Immature natural killer cell (primary cell): ENCODE data around the gene KCNT1. TPM values are rescaled to one million over a fixed set of nuclear protein-coding genes. Genes with fewer than 3 reads are reported as not detected.

Source experiments
- DNase-seq, 3 donors: peaks; one replicate each; pipeline ENCODE4 v3.0.0; 2022; ENCODE audit warnings: mixed read lengths in 1 of 3
- H3K27ac Mint-ChIP-seq, 6 donors: one replicate each; pipeline ENCODE4 v1.8.0; 2020; ENCODE audit warnings: mixed read lengths in 6 of 6, mild to moderate bottlenecking in 5 of 6, inconsistent platforms in 4 of 6, moderate library complexity in 3 of 6
- H3K27me3 Mint-ChIP-seq, 3 donors: one replicate each; pipeline ENCODE4 v1.8.0; 2020 to 2021; ENCODE audit warnings: low read depth in 3 of 3, mild to moderate bottlenecking in 3 of 3, mixed read lengths in 3 of 3, moderate library complexity in 3 of 3, inconsistent platforms in 1 of 3
- H3K36me3 Mint-ChIP-seq, 3 donors: one replicate each; pipeline ENCODE4 v1.8.0; 2020; ENCODE audit warnings: mixed read lengths in 3 of 3, inconsistent platforms in 2 of 3, mild to moderate bottlenecking in 2 of 3
- H3K4me1 Mint-ChIP-seq, 2 donors: one replicate each; pipeline ENCODE4 v1.8.0; 2020; ENCODE audit warnings: inconsistent platforms in 2 of 2, mild to moderate bottlenecking in 2 of 2, mixed read lengths in 2 of 2, moderate library complexity in 1 of 2
- H3K4me3 Mint-ChIP-seq, 5 donors: one replicate each; pipeline ENCODE4 v1.8.0; 2020; ENCODE audit warnings: mild to moderate bottlenecking in 5 of 5, mixed read lengths in 5 of 5, inconsistent platforms in 3 of 5, moderate library complexity in 3 of 5
- H3K9me3 Mint-ChIP-seq, 6 donors: one replicate each; pipeline ENCODE4 v1.8.0; 2020; ENCODE audit warnings: mild to moderate bottlenecking in 6 of 6, mixed read lengths in 6 of 6, inconsistent platforms in 4 of 6, moderate library complexity in 3 of 6
- polyA plus RNA-seq, 3 donors: library from polyadenylated mRNA; unstranded; fragments of 300-500 nt; fragmentation: Illumina TruSeq; gene quantifications; one replicate each; pipeline ENCODE4 v1.2.3, GENCODE V29; 2021

The KCNT1 gene
- polyA plus RNA-seq, 3 donors from 2014 or later, result not detected

DNA sequence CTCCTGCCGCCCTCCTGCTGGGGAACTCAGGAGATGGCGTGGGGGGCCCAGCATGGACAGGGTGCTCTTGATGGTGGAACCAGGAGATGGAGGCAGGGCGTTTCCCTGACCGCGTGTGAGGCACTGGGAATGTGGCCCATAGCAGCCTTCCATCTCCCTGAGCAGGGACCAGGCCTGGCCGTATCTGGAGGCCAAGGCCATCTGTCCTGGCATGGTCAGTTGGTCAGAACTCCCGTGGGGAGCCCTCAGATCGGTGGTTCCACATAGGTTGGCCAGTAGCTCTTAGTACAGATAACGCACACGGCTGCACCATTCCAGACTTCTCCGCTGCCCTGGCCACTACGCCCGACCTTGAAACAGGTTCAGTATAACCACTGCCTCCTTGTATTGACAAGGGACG lies 77.6 kb downstream of the KCNT1 start:
- Mint-ChIP-seq H3K27ac (no peak overlapping the region), H3K27me3 (peaks cover 0 to 9% (median 6%) of the 10 kb centered on the region in 3 donors), H3K4me1 (peaks cover 8% of the 10 kb centered on the region in 2 donors), H3K4me3 (peak overlapping the region in 1 of 5 donors; percentile 41), H3K36me3 (no peaks in the 10 kb centered on the region), H3K9me3 (no peaks in the 10 kb centered on the region)
- DNase-seq, result no peak

DNA sequence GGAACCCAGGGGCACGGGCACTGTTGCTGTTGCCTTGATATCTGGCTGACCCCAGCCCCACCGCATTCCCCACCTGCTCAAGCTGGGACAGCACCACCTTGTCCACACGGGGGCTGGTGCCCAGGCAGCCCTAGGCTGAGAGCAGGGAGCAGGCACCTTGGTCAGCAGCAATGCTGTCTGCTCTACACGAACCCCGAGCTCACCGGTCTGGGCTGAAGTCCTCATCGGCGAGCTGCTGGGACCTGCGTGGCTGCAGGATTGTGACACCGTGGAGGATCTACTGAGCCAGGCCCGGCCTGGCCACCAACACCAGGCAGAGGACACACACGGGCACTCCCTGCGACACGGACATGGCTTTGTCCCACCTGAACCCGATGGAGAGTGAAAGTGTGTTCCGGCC lies 78.1 kb downstream of the KCNT1 start:
- Mint-ChIP-seq H3K27ac (no peak overlapping the region), H3K4me1 (peaks cover 8% of the 10 kb centered on the region in 2 donors), H3K9me3 (no peaks in the 10 kb centered on the region), H3K27me3 (peaks cover 0 to 9% (median 6%) of the 10 kb centered on the region in 3 donors), H3K36me3 (no peaks in the 10 kb centered on the region), H3K4me3 (no peak overlapping the region)
- DNase-seq, result no peak

DNA sequence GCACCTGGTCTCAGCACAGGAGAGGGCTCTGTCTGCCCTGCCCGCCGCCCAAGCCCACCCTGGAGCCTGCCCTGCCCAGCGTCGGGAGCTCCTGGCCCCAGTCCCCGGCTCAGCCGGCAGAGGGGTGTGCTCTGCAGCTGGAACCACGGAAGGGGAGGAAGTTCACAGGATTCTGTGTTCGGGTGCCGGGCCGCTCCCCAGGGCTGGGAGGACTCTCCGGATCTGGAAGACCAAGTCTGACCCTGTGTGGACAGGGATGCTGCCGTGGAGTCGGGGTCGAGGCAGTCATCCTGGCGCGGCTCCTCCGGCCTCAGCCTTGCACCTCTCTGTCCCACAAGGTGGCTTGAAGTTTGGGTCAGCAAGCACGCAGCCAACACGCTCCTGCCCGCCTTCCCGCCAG lies 78.6 kb downstream of the KCNT1 start:
- no peak overlapping the region for H3K4me3 Mint-ChIP-seq
- no peaks in the 10 kb centered on the region for H3K9me3 Mint-ChIP-seq
- DNase-seq, result no peak
- H3K27ac Mint-ChIP-seq, result no peak overlapping the region
- no peaks in the 10 kb centered on the region for H3K36me3 Mint-ChIP-seq
- peaks cover 0 to 9% (median 6%) of the 10 kb centered on the region in 3 donors for H3K27me3 Mint-ChIP-seq
- H3K4me1 Mint-ChIP-seq, result peaks cover 8% of the 10 kb centered on the region in 2 donors

DNA sequence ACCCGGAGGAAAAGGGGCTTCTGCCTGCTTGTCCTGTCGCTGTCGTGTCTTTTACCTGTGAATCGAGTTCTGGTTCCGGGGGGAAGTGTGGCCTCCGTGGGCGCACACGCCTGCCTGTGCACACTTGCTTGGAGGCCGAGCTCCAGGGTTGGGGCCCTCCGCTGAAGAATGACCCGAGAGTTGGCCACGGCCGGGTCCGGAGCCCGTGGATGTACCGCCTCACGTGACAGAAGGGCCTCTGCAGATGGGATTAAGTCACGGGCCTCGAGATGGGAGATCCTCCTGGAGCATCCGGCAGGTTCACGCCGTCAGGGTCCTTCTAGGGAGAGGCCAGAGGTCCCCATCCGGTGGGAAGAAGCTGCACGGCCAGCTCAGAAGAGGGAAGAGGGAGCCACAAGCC lies 81.0 kb downstream of the KCNT1 start:
- Mint-ChIP-seq H3K9me3 (no peaks in the 10 kb centered on the region), H3K4me3 (no peak overlapping the region), H3K36me3 (no peaks in the 10 kb centered on the region), H3K27ac (no peak overlapping the region), H3K27me3 (peaks cover 0 to 3% (median 2%) of the 10 kb centered on the region in 3 donors), H3K4me1 (peaks cover 0 to 1% of the 10 kb centered on the region in 2 donors)
- DNase-seq, result no peak

DNA sequence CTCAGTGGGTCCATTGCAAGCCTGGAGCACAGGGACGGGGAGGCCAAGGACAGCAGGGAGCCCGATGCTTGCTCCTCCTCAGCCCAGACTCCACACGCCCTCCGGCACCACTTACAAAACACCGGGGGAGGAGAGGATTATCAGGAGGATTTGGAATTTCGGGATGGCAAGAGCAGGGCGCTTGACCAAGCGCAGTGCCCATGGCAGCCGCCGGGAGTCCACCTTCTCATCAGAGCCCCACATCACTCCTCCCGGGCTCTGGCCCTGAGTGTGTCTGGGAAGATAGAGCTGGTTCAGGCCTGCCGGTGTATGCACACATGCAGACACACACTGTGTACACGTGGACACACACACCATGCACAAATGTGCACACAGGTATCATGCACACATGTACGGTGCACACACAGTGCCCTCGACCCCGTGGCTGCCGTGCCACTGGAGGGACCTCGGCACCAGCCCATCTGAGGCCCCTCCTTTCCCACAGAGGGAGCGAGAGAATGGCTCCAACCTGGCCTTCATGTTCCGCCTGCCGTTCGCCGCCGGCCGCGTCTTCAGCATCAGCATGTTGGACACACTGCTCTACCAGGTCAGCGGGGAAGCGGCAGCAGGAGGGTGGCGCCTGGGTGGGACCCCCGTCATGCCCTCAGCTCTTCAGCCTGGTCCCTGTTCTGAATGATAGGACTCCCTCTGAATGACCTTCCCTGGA lies 81.7 kb downstream of the KCNT1 start:
- Mint-ChIP-seq H3K4me3 (no peak overlapping the region), H3K9me3 (no peaks in the 10 kb centered on the region), H3K27ac (no peak overlapping the region), H3K27me3 (peaks cover 0 to 3% (median 2%) of the 10 kb centered on the region in 3 donors), H3K36me3 (no peaks in the 10 kb centered on the region), H3K4me1 (peaks cover 0 to 1% of the 10 kb centered on the region in 2 donors)
- no peak for DNase-seq

DNA sequence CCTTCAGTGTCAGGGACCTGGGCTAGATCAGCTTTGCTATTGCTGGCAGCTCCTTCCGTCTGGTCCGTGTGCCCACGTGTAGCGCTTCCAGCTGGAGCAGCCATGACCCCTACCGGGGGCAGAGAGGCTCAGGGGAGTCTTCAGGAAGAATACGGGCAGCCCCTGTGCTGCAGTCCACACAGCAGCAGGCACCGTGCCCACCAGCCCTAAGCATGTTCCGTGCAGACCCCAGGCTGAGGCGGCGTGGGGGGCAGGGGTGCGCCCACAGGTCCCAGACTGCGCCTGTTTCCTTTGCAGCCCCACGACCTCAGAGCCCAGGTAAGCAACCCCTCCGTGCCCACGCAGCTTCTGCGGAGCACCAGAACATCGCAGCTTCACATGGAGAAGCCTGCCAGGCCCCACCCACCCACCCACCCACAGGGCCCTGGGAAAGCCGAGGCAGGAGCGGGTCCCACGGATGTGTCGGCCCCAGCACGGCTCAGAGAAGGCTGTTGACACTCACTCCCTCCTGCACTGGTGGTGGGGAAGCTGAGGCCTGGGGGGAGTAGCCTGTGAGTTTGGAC lies 83.1 kb downstream of the KCNT1 start:
- H3K36me3 Mint-ChIP-seq, result no peaks in the 10 kb centered on the region
- no peaks in the 10 kb centered on the region for H3K9me3 Mint-ChIP-seq
- no peaks in the 10 kb centered on the region for H3K4me1 Mint-ChIP-seq
- H3K27ac Mint-ChIP-seq, result no peak overlapping the region
- H3K27me3 Mint-ChIP-seq, result peaks cover 0 to 3% (median 2%) of the 10 kb centered on the region in 3 donors
- no peak overlapping the region for H3K4me3 Mint-ChIP-seq
- DNase-seq, result no peak

DNA sequence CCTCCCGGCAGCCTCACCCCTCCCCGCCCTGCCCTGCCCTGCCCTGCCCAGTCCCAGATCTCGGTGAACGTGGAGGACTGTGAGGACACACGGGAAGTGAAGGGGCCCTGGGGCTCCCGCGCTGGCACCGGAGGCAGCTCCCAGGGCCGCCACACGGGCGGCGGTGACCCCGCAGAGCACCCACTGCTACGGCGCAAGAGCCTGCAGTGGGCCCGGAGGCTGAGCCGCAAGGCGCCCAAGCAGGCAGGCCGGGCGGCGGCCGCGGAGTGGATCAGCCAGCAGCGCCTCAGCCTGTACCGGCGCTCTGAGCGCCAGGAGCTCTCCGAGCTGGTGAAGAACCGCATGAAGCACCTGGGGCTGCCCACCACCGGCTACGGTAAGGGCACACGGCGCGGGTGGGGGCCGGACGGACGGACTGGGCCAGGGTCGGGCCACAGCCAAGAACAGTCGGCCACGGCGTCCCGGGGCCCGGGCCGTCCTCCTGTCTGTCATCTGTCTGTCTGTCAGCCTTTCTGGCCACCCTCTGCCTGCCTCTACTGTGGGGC lies 84.2 kb downstream of the KCNT1 start:
- peaks cover 0 to 3% (median 2%) of the 10 kb centered on the region in 3 donors for H3K27me3 Mint-ChIP-seq
- H3K9me3 Mint-ChIP-seq, result no peaks in the 10 kb centered on the region
- DNase-seq, result no peak
- H3K36me3 Mint-ChIP-seq, result no peaks in the 10 kb centered on the region
- H3K4me1 Mint-ChIP-seq, result no peaks in the 10 kb centered on the region
- no peak overlapping the region for H3K4me3 Mint-ChIP-seq
- H3K27ac Mint-ChIP-seq, result no peak overlapping the region

DNA sequence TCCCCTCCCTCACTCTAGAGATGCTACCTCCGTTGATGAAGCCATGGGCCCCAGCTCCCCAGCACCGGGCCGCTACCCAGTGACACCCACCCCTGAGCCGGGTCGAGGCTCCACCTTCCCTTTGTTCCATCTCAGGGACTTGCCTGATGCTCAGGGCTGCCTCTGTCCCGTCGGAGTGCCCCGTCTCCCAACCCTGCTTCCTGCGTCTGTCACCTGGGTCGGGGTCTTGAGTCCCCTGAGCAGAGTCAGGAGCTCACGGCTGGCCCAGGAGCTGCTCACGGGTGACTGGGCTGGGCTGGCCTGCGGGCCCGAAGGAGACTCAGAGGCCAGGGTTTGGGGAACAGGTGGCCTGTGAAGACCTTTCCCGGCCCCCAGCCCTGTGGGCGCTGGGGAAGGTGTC lies 85.3 kb downstream of the KCNT1 start:
- no peak for DNase-seq
- peaks cover 0 to 3% (median 2%) of the 10 kb centered on the region in 3 donors for H3K27me3 Mint-ChIP-seq
- H3K4me1 Mint-ChIP-seq, result no peaks in the 10 kb centered on the region
- no peaks in the 10 kb centered on the region for H3K36me3 Mint-ChIP-seq
- no peak overlapping the region for H3K4me3 Mint-ChIP-seq
- no peak overlapping the region for H3K27ac Mint-ChIP-seq
- no peaks in the 10 kb centered on the region for H3K9me3 Mint-ChIP-seq

DNA sequence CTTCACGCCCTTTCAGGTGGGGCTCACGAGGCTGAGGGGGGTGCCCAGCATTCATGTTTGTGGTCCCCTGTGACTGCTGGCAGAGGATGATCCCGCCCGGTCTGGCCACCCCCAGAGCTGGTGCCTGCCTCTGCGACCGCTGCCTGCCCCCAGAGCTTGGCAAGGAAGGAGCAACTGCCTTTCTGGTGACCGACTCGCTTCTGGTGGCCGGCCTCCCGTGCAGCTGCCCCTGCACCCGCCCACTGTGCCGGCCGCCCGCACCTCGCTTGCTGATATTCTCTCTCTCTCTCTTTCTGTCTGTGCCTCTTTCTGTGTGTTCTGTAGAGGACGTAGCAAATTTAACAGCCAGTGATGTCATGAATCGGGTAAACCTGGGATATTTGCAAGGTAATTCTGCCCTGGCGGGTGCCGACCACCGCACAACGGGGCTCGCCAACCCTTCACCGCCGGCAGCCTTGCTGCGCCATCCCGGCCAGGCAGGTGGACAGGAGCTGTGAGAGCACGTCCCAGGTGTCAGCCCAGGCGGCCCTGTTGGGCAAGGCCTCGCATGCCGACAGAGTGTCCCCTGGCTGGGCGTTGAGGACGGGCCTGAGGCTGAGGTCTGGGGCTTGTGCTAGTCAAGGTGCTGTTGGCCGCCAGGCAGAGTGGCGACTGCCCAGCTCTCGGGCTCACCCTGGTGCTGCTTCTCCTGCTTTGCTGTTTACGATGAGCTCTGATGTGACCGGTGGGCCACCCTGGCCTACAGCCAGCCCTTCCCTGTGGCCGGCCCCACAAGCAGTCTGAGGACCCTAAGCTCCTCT lies 86.0 kb downstream of the KCNT1 start:
- H3K4me1 Mint-ChIP-seq, result no peaks in the 10 kb centered on the region
- peaks cover 0 to 3% (median 0%) of the 10 kb centered on the region in 3 donors for H3K27me3 Mint-ChIP-seq
- H3K27ac Mint-ChIP-seq, result peak overlapping the region in 1 of 6 donors; percentile 46
- H3K9me3 Mint-ChIP-seq, result no peaks in the 10 kb centered on the region
- DNase-seq, result no peak
- no peaks in the 10 kb centered on the region for H3K36me3 Mint-ChIP-seq
- H3K4me3 Mint-ChIP-seq, result no peak overlapping the region

DNA sequence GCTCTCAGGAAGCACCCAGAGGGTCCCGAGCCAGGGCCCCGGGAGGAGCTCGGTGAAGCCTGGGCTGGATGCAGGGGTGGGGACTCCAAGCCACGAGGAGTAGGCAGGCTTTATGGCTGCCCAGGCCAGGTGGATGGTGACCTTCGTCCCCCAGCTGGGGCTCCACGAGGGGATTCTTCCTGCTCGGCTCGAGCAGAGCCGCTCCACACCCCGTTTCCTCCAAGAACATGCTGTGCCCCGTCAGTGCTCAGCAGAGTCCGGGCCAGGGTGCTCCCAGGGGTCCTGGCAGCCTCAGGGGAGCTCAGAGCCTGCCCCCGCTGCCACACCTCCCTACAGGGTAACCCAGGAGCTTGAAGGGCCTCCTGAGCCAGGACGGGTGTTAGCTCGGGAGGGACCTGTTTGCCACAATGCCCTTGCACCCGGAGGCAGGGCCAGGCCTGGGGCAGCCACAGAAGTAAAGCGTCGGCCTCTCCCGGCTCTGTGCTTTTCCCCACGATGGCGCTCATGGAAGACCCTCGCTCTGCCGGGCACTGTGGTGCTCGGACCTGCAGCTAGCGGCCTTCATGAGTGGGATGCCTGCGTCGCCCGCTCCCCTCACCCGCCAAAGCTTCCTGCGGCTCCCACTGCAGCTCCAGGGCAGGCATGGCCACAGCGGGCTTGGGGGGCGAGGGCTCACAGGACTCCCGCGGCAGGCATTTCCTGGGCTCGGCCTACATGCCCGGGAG lies 86.8 kb downstream of the KCNT1 start:
- H3K36me3 Mint-ChIP-seq, result no peaks in the 10 kb centered on the region
- DNase-seq, result no peak

DNA sequence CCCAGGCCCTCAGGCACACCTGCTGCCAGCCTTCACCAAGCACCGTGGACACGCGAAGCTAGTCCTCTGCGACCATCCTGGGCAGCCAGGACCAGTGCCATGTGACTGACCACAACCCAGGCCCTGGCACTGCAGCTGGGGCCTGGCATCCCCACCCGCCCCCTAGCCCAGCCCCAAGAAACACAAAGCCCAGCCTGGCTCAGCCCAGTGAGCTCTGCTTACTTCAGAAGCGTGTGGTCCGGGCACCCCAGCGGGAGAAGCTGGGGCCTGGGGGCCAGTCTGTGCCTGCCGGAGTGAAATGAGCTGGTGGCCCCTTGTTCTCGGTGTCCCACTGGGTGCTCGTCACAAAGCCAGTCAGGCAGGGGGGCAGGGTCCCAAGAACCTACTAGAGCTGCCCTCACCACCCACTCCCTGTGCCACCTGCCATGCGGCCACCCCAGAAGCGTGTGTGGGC lies 87.9 kb downstream of the KCNT1 start:
- no peak for DNase-seq
- no peaks in the 10 kb centered on the region for H3K4me1 Mint-ChIP-seq
- peaks cover 0 to 2% (median 0%) of the 10 kb centered on the region in 3 donors for H3K27me3 Mint-ChIP-seq
- no peak overlapping the region for H3K27ac Mint-ChIP-seq
- H3K9me3 Mint-ChIP-seq, result no peaks in the 10 kb centered on the region
- no peaks in the 10 kb centered on the region for H3K36me3 Mint-ChIP-seq
- H3K4me3 Mint-ChIP-seq, result no peak overlapping the region

More for the DNA sequence above, 86.8 kb downstream of the KCNT1 start:
- Mint-ChIP-seq H3K9me3 (no peaks in the 10 kb centered on the region), H3K4me1 (no peaks in the 10 kb centered on the region), H3K4me3 (no peak overlapping the region), H3K27ac (no peak overlapping the region), H3K27me3 (no peaks in the 10 kb centered on the region)

DNA sequence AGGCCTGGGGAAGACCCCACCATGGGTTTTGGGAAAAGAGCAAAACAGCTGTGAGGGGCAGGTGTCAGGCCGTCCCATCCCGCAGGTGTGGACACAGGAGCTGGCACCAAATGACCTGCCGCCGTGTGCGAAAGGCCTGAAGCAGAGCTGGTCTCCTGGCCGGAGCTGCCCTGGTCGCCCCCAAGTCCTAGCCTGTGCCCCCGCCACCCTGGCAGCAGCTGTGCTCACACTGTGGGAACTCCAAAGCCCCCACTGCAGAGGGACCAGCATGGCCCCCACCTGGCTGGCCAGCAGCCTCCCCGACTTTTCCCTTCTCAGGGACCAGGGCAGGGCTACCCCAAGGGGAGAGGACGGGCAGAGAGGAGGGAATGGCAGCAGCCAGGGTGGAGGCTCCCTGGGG lies 88.4 kb downstream of the KCNT1 start:
- Mint-ChIP-seq H3K4me3 (no peak overlapping the region), H3K9me3 (no peaks in the 10 kb centered on the region), H3K27me3 (peaks cover 0 to 4% (median 0%) of the 10 kb centered on the region in 3 donors), H3K27ac (no peak overlapping the region), H3K36me3 (no peaks in the 10 kb centered on the region), H3K4me1 (no peaks in the 10 kb centered on the region)
- no peak for DNase-seq

DNA sequence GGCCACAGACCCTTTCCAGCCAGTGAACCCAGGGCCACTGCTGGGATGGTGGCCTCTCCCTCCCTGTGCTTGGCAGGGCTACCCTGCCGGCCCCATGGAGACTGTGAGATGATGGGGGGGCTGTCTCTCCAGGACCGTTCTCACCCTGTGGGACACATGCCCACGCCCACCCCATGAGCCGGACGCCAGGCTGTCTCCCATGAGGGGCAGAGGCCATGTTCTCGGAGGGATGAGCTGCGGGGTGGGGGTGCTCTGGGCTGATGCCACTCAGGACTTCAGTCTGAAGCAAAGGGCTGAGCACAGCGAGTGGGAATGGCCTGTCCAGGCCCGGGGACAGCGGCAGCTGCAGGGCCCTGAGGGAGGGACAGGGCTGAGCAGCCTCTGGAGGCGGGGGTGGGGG lies 88.9 kb downstream of the KCNT1 start:
- peaks cover 0 to 4% (median under 1%) of the 10 kb centered on the region in 3 donors for H3K27me3 Mint-ChIP-seq
- H3K9me3 Mint-ChIP-seq, result no peaks in the 10 kb centered on the region
- no peak overlapping the region for H3K4me3 Mint-ChIP-seq
- no peaks in the 10 kb centered on the region for H3K36me3 Mint-ChIP-seq
- H3K27ac Mint-ChIP-seq, result no peak overlapping the region
- DNase-seq, result no peak
- no peaks in the 10 kb centered on the region for H3K4me1 Mint-ChIP-seq
